ENCODE data around the gene D2HGDH. TPM values are rescaled to one million over a fixed set of nuclear protein-coding genes. Genes with fewer than 3 reads are reported as not detected.
"Not testable (repeated sequence)": the region's sequence is repeated elsewhere in the genome, so short reads cannot be mapped to it uniquely, and the experiment has no call there.

The D2HGDH gene
- total RNA-seq, 1 donor from 2014 or later, result 10.0 TPM

- peak overlapping the region; percentile 69 for H3K4me2 ChIP-seq (ENCODE audit: low read length)
- not testable (repeated sequence) for H3K36me3 ChIP-seq (ENCODE audit: insufficient read depth, low read length); H3K4me1 Mint-ChIP-seq (ENCODE audit: low read depth, unreplicated experiment); H3K9me3 Mint-ChIP-seq (ENCODE audit: unreplicated experiment); H3K9me3 ChIP-seq (ENCODE audit: insufficient read depth, low read depth, low read length); H3K27me3 Mint-ChIP-seq (ENCODE audit: low read depth, unreplicated experiment); H3K4me3 ChIP-seq (ENCODE audit: insufficient read depth, low read depth, low read length); H3K27ac ChIP-seq (ENCODE audit: low read depth, low read length); H3K36me3 Mint-ChIP-seq (ENCODE audit: low read depth, unreplicated experiment); H3K27ac Mint-ChIP-seq (ENCODE audit: unreplicated experiment); H4K20me1 ChIP-seq (ENCODE audit: insufficient read depth, low read length); FAIRE-seq; H3K9ac ChIP-seq (ENCODE audit: low read length); H3K27me3 ChIP-seq (ENCODE audit: insufficient read depth, low read length); H3K79me2 ChIP-seq (ENCODE audit: insufficient read depth, low read length)
- DNase-seq (ENCODE audit: low read depth), result peak; percentile 15
- H2AFZ ChIP-seq (ENCODE audit: low read depth, low read length), result peak overlapping the region; percentile 80
- H3K4me3 Mint-ChIP-seq (ENCODE audit: unreplicated experiment), result peak overlapping the region; percentile 74
- H3K4me1 ChIP-seq (ENCODE audit: insufficient read depth, low read length), result peaks cover 11% of the 10 kb centered on the region
- TF ChIP-seq CTCF (IDR thresholded peaks at IDR 0.05; ENCODE audit: insufficient read depth, low read depth, low read length), result peak; percentile 30
Measured at GRCh38 chr2:241732513-241733186, 1.8 kb upstream of the D2HGDH start.

GRCh38 chr2:241733391-241734207 is 831 bp upstream of the D2HGDH start:
- no peaks in the 10 kb centered on the region for H3K9me3 ChIP-seq (ENCODE audit: insufficient read depth, low read depth, low read length)
- peaks cover 3% of the 10 kb centered on the region for H3K79me2 ChIP-seq (ENCODE audit: insufficient read depth, low read length)
- H3K4me3 Mint-ChIP-seq (ENCODE audit: unreplicated experiment), result peak overlapping the region; percentile 74
- no peak for DNase-seq (ENCODE audit: low read depth)
- H3K9me3 Mint-ChIP-seq (ENCODE audit: unreplicated experiment), result no peaks in the 10 kb centered on the region
- H3K36me3 Mint-ChIP-seq (ENCODE audit: low read depth, unreplicated experiment), result no peaks in the 10 kb centered on the region
- peaks cover 2% of the 10 kb centered on the region for H3K27me3 Mint-ChIP-seq (ENCODE audit: low read depth, unreplicated experiment)
- H3K4me2 ChIP-seq (ENCODE audit: low read length), result peak overlapping the region; percentile 96
- no peak for FAIRE-seq
- H3K27ac Mint-ChIP-seq (ENCODE audit: unreplicated experiment), result peak overlapping the region; percentile 41
- peak overlapping the region; percentile 93 for H2AFZ ChIP-seq (ENCODE audit: low read depth, low read length)
- peaks cover 12% of the 10 kb centered on the region for H4K20me1 ChIP-seq (ENCODE audit: insufficient read depth, low read length)
- TF ChIP-seq CTCF (IDR thresholded peaks at IDR 0.05; ENCODE audit: insufficient read depth, low read depth, low read length) (no peak), EZH2 (IDR thresholded peaks at IDR 0.05; ENCODE audit: insufficient read depth, low read length) (no peak)
- H3K27me3 ChIP-seq (ENCODE audit: insufficient read depth, low read length), result no peaks in the 10 kb centered on the region
- H3K36me3 ChIP-seq (ENCODE audit: insufficient read depth, low read length), result peaks cover 2% of the 10 kb centered on the region
- H3K27ac ChIP-seq (ENCODE audit: low read depth, low read length), result no peak overlapping the region
- peaks cover 2% of the 10 kb centered on the region for H3K4me1 Mint-ChIP-seq (ENCODE audit: low read depth, unreplicated experiment)
- H3K9ac ChIP-seq (ENCODE audit: low read length), result peak overlapping the region; percentile 50
- H3K4me1 ChIP-seq (ENCODE audit: insufficient read depth, low read length), result peaks cover 11% of the 10 kb centered on the region
- H3K4me3 ChIP-seq (ENCODE audit: insufficient read depth, low read depth, low read length), result peak overlapping the region; percentile 44

GRCh38 chr2:241734208-241734466 is 293 bp upstream of the D2HGDH start:
- Histone ChIP-seq H3K27me3 (ENCODE audit: insufficient read depth, low read length) (no peaks in the 10 kb centered on the region), H3K4me1 (ENCODE audit: insufficient read depth, low read length) (peaks cover 11% of the 10 kb centered on the region), H3K79me2 (ENCODE audit: insufficient read depth, low read length) (peaks cover 3% of the 10 kb centered on the region), H4K20me1 (ENCODE audit: insufficient read depth, low read length) (peaks cover 15% of the 10 kb centered on the region), H3K36me3 (ENCODE audit: insufficient read depth, low read length) (no peaks in the 10 kb centered on the region), H3K4me3 (ENCODE audit: insufficient read depth, low read depth, low read length) (peak overlapping the region; percentile 44), H3K4me2 (ENCODE audit: low read length) (peak overlapping the region; percentile 96), H3K9ac (ENCODE audit: low read length) (peak overlapping the region; percentile 50), H2AFZ (ENCODE audit: low read depth, low read length) (peak overlapping the region; percentile 93), H3K9me3 (ENCODE audit: insufficient read depth, low read depth, low read length) (no peaks in the 10 kb centered on the region), H3K27ac (ENCODE audit: low read depth, low read length) (no peak overlapping the region)
- Mint-ChIP-seq H3K36me3 (ENCODE audit: low read depth, unreplicated experiment) (no peaks in the 10 kb centered on the region), H3K27ac (ENCODE audit: unreplicated experiment) (no peak overlapping the region), H3K4me3 (ENCODE audit: unreplicated experiment) (no peak overlapping the region), H3K9me3 (ENCODE audit: unreplicated experiment) (no peaks in the 10 kb centered on the region), H3K4me1 (ENCODE audit: low read depth, unreplicated experiment) (peaks cover 2% of the 10 kb centered on the region), H3K27me3 (ENCODE audit: low read depth, unreplicated experiment) (peaks cover 2% of the 10 kb centered on the region)
- DNase-seq (ENCODE audit: low read depth) (no peak), FAIRE-seq (no peak)
- TF ChIP-seq EZH2 (IDR thresholded peaks at IDR 0.05; ENCODE audit: insufficient read depth, low read length) (no peak), CTCF (IDR thresholded peaks at IDR 0.05; ENCODE audit: insufficient read depth, low read depth, low read length) (no peak)
